ENCODE results near the gene PLEKHG5. TPM values are rescaled to one million over a fixed set of nuclear protein-coding genes. Genes with fewer than 3 reads are reported as not detected.
A peak's percentile ranks its signal among the peaks of the same experiment; 100 is the strongest.

Gene PLEKHG5
- total RNA-seq, 4 donors from 2014 or later: 17.9 to 42.7 (median 37.1) TPM

DNA sequence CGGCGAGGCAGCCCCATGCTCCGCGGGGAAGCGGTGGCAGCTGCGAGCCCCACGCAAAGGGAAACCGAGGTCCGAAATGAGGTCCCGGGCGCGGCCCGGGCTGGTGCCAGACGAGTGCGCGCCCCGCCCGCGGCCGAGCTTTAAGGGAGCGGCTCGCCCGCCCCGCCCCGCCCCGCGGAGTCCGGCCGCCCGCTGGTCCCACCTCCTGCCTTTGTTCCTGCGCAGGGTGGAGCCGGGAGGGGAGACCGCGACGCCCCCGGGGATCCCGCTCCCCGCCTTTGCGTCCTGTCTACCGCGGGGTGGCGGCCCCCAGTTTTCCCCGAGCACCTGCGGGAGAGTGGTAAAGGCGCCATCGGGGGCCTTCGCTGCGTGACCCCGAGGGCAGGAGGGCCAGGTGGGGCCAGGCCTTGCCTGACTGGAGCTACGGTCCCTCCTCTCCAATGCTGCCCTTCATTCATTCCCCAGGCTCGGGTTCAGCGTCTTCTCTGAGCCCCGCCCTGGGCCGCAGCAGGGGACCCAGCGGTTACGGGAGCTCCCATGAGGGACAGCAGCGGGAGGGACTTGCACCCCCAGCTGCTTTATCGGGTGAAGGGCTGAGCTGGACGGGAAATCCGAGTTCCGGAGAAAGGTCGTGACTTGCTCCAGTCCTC is 71.5 kb downstream of the PLEKHG5 start, which contains the start of gene HES2:
TSS of gene HES2 (minus strand) at position 116 of the 650 bp plus-strand sequence. CDS start at position 17, 99 bp downstream.
- Histone ChIP-seq H3K9me3 (no peaks in the 10 kb centered on the region), H3K4me3 (peak within 1 kb of the TSS; percentile 19 to 56 (median 41)), H3K27me3 (peaks cover 91% of the 10 kb centered on the region), H3K4me1 (peaks cover 17 to 58% (median 55%) of the 10 kb centered on the region in 4 donors), H3K36me3 (no peaks in the 10 kb centered on the region), H3K27ac (peak within 1 kb of the TSS; percentile 63 to 84 (median 76))
- TF ChIP-seq EP300 (IDR thresholded peaks at IDR 0.05; ENCODE audit: low read depth) (no peak), POLR2AphosphoS5 (IDR thresholded peaks at IDR 0.05) (peak in 2 of 3 donors; percentile 49 to 58), POLR2A (IDR thresholded peaks at IDR 0.05) (peak; percentile 58)
- TF ChIP-seq, protein P1, sequence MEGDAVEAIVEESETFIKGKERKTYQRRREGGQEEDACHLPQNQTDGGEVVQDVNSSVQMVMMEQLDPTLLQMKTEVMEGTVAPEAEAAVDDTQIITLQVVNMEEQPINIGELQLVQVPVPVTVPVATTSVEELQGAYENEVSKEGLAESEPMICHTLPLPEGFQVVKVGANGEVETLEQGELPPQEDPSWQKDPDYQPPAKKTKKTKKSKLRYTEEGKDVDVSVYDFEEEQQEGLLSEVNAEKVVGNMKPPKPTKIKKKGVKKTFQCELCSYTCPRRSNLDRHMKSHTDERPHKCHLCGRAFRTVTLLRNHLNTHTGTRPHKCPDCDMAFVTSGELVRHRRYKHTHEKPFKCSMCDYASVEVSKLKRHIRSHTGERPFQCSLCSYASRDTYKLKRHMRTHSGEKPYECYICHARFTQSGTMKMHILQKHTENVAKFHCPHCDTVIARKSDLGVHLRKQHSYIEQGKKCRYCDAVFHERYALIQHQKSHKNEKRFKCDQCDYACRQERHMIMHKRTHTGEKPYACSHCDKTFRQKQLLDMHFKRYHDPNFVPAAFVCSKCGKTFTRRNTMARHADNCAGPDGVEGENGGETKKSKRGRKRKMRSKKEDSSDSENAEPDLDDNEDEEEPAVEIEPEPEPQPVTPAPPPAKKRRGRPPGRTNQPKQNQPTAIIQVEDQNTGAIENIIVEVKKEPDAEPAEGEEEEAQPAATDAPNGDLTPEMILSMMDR (IDR thresholded peaks at IDR 0.05): no peak
- peak; percentile 80 for DNase-seq
- in situ Hi-C loops (cut with MboI; ENCODE audit: low pct_ligation_motif_present in 1 of 4, low pct_unique_long_range_greater_than_20kb in 1 of 4, low sequenced_read_pairs in 3 of 4) (loop anchor here in 1 of 4 donors (25.0 kb wide), 1 partner anchor 183 kb away; the partner anchor contains the start of genes HES3 and ICMT), intact Hi-C loops (cut with DNase I; ENCODE audit: low total_unique reads) (loop anchor here (5.0 kb wide), 1 partner anchor 648 kb away; no protein-coding TSS in a partner anchor)
- WGBS, 2 donors (ENCODE audit: low coverage in 1 of 2): 2% methylated on average over 33 of the region's 62 CpGs; no CpG with 5 or more reads in 1 of the 2 donors

DNA sequence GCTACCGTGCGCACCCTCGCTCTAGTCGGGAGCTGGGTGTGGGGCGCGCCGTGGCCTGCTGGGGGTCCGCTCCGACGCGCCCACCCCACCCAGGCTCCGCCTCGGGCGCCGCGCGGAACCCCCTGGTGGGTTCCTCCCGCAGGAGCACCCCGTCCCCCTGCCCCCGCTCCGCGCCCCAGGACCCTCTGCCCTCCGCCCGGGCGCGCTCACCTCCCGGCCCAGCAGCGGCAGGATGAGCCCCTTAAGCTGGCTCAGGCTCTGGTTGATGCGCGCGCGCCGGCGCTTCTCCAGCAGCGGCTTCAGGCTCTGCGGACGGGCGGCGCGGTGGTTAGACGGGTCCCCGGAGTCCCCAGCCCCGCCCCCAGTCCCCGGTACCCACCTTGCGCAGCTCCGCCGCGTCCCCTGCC is 72.1 kb downstream of the PLEKHG5 start:
- WGBS, 2 donors (ENCODE audit: low coverage in 1 of 2): 3% methylated on average over 27 of the region's 48 CpGs; no CpG with 5 or more reads in 1 of the 2 donors
- peaks cover 22 to 60% (median 56%) of the 10 kb centered on the region in 4 donors for H3K4me1 ChIP-seq
- no peak for DNase-seq
- TF ChIP-seq POLR2A (IDR thresholded peaks at IDR 0.05) (no peak), EP300 (IDR thresholded peaks at IDR 0.05; ENCODE audit: low read depth) (no peak), POLR2AphosphoS5 (IDR thresholded peaks at IDR 0.05) (no peak)
- TF ChIP-seq, protein P1 (IDR thresholded peaks at IDR 0.05): no peak
- H3K4me3 ChIP-seq: peak overlapping the region; percentile 19 to 56 (median 41)
- intact Hi-C loops (cut with DNase I; ENCODE audit: low total_unique reads): loop anchor here (5.0 kb wide), 1 partner anchor 647 kb away; no protein-coding TSS in a partner anchor
- peak overlapping the region; percentile 63 to 84 (median 76) for H3K27ac ChIP-seq
- H3K36me3 ChIP-seq: no peaks in the 10 kb centered on the region
- peaks cover 91% of the 10 kb centered on the region for H3K27me3 ChIP-seq
- no peaks in the 10 kb centered on the region for H3K9me3 ChIP-seq
- in situ Hi-C loops (cut with MboI; ENCODE audit: low pct_ligation_motif_present in 1 of 4, low pct_unique_long_range_greater_than_20kb in 1 of 4, low sequenced_read_pairs in 3 of 4): loop anchor here in 1 of 4 donors (25.0 kb wide), 1 partner anchor 182 kb away; the partner anchor contains the start of genes HES3 and ICMT

- peaks cover 91% of the 10 kb centered on the region for H3K27me3 ChIP-seq
- peak; percentile 44 for DNase-seq
- H3K4me3 ChIP-seq: peak overlapping the region in 3 of 4 donors; percentile 31 to 56 (median 51)
- intact Hi-C loops (cut with DNase I; ENCODE audit: low total_unique reads): loop anchor here (5.0 kb wide), 1 partner anchor 647 kb away; no protein-coding TSS in a partner anchor
- TF ChIP-seq, protein P1 (IDR thresholded peaks at IDR 0.05): no peak
- TF ChIP-seq EP300 (IDR thresholded peaks at IDR 0.05; ENCODE audit: low read depth) (no peak), POLR2A (IDR thresholded peaks at IDR 0.05) (no peak), POLR2AphosphoS5 (IDR thresholded peaks at IDR 0.05) (no peak)
- in situ Hi-C loops (cut with MboI; ENCODE audit: low pct_ligation_motif_present in 1 of 4, low pct_unique_long_range_greater_than_20kb in 1 of 4, low sequenced_read_pairs in 3 of 4): loop anchor here in 1 of 4 donors (25.0 kb wide), 1 partner anchor 182 kb away; the partner anchor contains the start of genes HES3 and ICMT
- peaks cover 18 to 59% (median 56%) of the 10 kb centered on the region in 4 donors for H3K4me1 ChIP-seq
- H3K9me3 ChIP-seq: no peaks in the 10 kb centered on the region
- 21% methylated on average over 39 of the region's 69 CpGs; no CpG with 5 or more reads in 1 of the 2 donors for WGBS, 2 donors (ENCODE audit: low coverage in 1 of 2)
- H3K36me3 ChIP-seq: no peaks in the 10 kb centered on the region
- peak overlapping the region; percentile 63 to 84 (median 76) for H3K27ac ChIP-seq
Observed at GRCh38 chr1:6418668-6419396, 72.6 kb downstream of the PLEKHG5 start.

Data from transverse colon (tissue), 4 donors.